ENCODE data around the gene ZBED4. TPM values are rescaled to one million over a fixed set of nuclear protein-coding genes. Genes with fewer than 3 reads are reported as not detected.

The ZBED4 gene
- total RNA-seq, 2 experiments from 2014 or later: 19.7 to 20.1 TPM

DNA sequence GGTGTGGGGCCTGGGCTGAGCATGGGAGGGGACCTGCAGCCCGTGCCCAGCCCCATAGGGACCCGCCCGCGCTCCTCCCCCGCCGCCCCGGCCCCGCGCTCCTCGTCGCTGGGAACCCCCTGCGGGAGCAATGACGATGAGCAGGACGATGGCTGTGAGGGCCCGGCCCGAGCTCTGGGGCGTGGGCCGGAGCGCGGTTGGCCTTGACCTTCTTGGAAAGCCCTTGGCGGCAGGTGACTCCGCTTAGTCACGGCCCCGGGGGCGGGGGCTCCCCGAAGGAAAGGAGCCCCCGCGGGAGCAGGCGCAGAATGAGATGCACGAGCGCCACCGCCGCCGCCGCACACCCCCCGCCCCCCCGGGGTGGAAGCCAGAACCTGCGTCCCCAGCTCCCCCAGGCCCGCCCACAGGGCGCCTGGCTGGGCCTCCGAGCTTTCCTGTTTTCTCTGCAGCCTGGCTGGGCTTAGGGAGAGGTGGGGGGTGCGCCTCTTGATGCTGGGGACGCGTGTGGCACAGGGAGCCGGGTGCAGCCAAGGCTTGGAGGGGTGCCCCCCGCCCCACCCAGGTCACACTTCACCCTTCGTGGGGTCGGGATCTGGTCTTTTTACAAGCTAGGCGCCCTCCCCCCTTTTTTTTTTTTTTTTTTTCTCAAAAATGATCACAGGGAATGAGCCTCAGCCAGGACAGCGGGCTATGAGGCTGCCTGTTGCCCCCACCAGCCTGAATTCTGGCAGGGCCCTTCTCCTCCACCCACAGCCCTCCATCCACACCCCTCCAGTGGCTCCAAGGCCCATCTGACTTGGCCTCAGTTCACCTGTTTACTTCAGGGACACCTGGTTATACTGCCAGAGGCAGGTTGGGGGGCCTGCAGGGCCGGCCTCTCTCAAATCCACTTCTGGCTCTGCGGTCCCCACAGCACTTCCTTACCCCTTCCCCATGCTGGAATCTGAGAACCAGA lies 82.7 kb downstream of the ZBED4 start:
- ChIA-PET CTCF (interaction anchor here (1.0 to 1.6 kb wide), 4 partner anchors 36 to 94 kb away, joined by 3 to 7 read pairs (median 3); no protein-coding TSS in a partner anchor), POLR2A (interaction anchor here (0.9 to 2.6 kb wide), 7 partner anchors 10 to 252 kb away, joined by 3 to 13 read pairs (median 6); partner anchors contain the start of gene PIM3)
- peak; percentile 87 for ATAC-seq
- Mint-ChIP-seq H3K27ac (peak overlapping the region; percentile 90), H3K4me3 (peak overlapping the region; percentile 63), H3K27me3 (no peaks in the 10 kb centered on the region), H3K9me3 (no peaks in the 10 kb centered on the region), H3K4me1 (ENCODE audit: low read depth) (peaks cover 24% of the 10 kb centered on the region), H3K36me3 (ENCODE audit: low read depth) (no peaks in the 10 kb centered on the region)
- peak; percentile 100 for DNase-seq
- intact Hi-C loops (cut with micrococcal nuclease): no loop called here
- TF ChIP-seq, protein P1, sequence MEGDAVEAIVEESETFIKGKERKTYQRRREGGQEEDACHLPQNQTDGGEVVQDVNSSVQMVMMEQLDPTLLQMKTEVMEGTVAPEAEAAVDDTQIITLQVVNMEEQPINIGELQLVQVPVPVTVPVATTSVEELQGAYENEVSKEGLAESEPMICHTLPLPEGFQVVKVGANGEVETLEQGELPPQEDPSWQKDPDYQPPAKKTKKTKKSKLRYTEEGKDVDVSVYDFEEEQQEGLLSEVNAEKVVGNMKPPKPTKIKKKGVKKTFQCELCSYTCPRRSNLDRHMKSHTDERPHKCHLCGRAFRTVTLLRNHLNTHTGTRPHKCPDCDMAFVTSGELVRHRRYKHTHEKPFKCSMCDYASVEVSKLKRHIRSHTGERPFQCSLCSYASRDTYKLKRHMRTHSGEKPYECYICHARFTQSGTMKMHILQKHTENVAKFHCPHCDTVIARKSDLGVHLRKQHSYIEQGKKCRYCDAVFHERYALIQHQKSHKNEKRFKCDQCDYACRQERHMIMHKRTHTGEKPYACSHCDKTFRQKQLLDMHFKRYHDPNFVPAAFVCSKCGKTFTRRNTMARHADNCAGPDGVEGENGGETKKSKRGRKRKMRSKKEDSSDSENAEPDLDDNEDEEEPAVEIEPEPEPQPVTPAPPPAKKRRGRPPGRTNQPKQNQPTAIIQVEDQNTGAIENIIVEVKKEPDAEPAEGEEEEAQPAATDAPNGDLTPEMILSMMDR (IDR thresholded peaks at IDR 0.05): no peak

DNA sequence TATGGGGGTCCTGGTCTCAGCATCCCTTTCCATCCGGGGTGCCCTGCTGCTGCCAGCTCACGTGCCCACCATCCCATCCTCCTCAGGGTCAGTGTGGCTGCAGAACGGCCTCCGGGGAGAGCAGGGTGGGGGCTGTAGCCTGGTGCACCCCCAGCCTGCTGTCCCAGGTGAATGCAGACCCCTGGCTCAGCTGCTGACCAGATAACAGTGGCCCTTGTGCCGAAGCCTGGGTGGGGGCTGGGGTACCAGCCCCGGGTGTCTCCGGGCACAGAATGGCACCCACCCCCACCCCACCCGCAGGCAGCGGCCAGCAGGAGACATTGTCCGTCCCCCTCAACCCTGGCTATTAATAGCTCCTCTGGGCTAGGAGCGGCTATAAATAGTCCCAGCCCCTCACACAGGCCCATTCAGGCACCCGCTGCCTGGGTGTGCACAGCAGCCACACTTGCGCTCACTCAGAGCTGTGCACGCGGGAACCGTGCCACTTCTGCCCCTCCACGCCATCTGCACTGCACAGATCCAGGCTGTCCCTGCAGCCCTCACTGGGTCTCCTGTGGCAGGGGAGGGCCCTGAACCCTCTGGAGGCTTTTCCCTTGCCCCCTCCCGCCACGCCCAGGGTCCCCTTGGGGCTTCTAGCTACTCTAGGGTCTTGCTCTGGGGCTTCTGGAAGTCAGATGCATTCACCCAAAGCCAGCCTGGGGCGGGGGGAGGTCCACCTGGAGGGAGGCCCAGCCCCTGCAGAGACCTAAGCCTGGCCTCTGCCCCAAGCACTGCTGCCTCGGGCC lies 83.5 kb downstream of the ZBED4 start:
- peaks cover 19% of the 10 kb centered on the region for H3K4me1 Mint-ChIP-seq (ENCODE audit: low read depth)
- POLR2A ChIA-PET: interaction anchor here (1.1 to 2.6 kb wide), 8 partner anchors 9 to 56 kb away, joined by 3 to 13 read pairs (median 7); partner anchors contain the start of gene PIM3
- H3K27me3 Mint-ChIP-seq: no peaks in the 10 kb centered on the region
- intact Hi-C loops (cut with micrococcal nuclease): no loop called here
- TF ChIP-seq, protein P1 (IDR thresholded peaks at IDR 0.05): no peak
- DNase-seq: no peak
- no peaks in the 10 kb centered on the region for H3K36me3 Mint-ChIP-seq (ENCODE audit: low read depth)
- CTCF ChIA-PET: interaction anchor here (1.2 to 1.6 kb wide), 3 partner anchors 35 to 93 kb away, joined by 3 to 7 read pairs (median 5); no protein-coding TSS in a partner anchor
- ATAC-seq: no peak
- H3K27ac Mint-ChIP-seq: peak overlapping the region; percentile 90
- peak overlapping the region; percentile 63 for H3K4me3 Mint-ChIP-seq
- H3K9me3 Mint-ChIP-seq: no peaks in the 10 kb centered on the region

DNA sequence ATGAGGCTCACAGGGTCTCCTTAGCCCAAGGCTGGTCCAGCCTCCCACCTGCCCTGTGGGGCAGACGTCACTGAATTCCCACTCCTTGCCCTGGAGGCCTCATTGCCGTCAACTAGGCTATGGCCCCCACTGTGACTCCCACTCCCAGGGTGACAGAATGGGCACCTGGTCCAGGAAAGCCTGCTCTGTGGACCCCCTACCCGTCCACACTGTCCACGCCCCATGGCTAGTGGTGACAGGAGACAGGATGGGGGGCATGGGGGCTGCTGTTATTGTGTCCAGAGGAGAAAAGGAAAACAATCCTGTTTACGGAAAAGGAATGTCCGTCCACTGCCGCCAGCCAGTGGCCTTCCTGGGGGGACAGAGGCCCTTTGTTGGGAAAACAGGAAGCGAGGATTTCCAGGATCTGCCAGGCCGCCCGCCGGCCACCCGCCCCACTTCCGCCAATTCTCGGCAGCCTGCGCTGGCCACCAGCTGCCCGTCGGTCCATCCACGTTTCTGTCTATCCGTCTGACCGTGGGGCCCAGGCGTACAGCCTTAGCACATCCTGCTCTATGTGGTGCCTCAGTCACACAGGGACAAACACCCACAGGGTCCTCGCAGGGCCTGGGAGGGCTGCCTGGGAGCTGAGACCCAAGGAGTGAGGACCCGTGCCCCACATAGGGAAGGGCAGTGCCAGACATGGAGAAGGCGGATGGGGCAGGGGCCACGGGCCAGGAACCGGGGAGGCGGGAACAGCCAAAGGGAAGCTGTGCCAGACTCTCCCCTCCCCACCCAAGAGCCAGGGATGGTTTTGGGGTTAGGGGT lies 84.3 kb downstream of the ZBED4 start:
- intact Hi-C loops (cut with micrococcal nuclease): no loop called here
- Mint-ChIP-seq H3K36me3 (ENCODE audit: low read depth) (no peaks in the 10 kb centered on the region), H3K4me3 (no peak overlapping the region), H3K27ac (no peak overlapping the region), H3K9me3 (no peaks in the 10 kb centered on the region), H3K27me3 (no peaks in the 10 kb centered on the region), H3K4me1 (ENCODE audit: low read depth) (peaks cover 16% of the 10 kb centered on the region)
- ATAC-seq (no peak), DNase-seq (no peak)
- POLR2A ChIA-PET: interaction anchor here (1.0 to 2.6 kb wide), 6 partner anchors 9 to 74 kb away, joined by 3 to 13 read pairs (median 6); partner anchors contain the start of gene IL17REL
- CTCF ChIA-PET: interaction anchor here (1.0 to 1.2 kb wide), 2 partner anchors 7 to 92 kb away, joined by 4 to 5 read pairs; no protein-coding TSS in a partner anchor
- TF ChIP-seq, protein P1 (IDR thresholded peaks at IDR 0.05): no peak

DNA sequence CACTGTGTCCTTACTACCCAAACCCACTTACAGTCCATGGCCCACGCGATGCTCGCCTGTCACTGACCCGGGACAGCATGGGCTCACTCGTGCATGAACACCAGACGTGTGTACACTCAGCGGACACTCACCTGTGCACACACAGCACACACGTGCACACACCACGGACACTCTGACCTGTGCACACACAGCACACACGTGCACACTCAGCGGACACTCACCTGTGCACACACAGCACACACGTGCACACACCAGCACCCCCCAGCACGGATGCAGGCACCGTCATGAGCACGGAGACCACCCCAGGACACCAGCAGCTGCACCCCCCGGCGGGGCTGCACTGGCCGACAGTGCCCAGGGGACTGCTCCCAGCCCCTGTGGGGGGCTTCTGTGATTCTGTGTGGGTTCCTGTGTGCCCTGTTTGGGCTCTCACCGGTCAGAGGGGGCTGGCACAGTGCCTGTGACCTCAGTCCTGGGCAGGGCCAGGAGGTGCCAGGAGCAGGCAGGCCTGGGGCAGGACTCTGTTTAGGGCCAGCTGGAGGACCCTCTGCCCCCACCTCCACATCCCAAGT lies 85.0 kb downstream of the ZBED4 start:
- no peaks in the 10 kb centered on the region for H3K27me3 Mint-ChIP-seq
- POLR2A ChIA-PET: interaction anchor here (1.0 to 1.5 kb wide), 4 partner anchors 8 to 73 kb away, joined by 3 to 8 read pairs (median 3); partner anchors contain the start of gene IL17REL
- H3K27ac Mint-ChIP-seq: no peak overlapping the region
- ATAC-seq (no peak), DNase-seq (no peak)
- TF ChIP-seq, protein P1 (IDR thresholded peaks at IDR 0.05): no peak
- H3K9me3 Mint-ChIP-seq: no peaks in the 10 kb centered on the region
- CTCF ChIA-PET: interaction anchor here (1.0 to 1.2 kb wide), 2 partner anchors 8 to 92 kb away, joined by 4 to 5 read pairs; no protein-coding TSS in a partner anchor
- no peak overlapping the region for H3K4me3 Mint-ChIP-seq
- no peaks in the 10 kb centered on the region for H3K36me3 Mint-ChIP-seq (ENCODE audit: low read depth)
- intact Hi-C loops (cut with micrococcal nuclease): no loop called here
- H3K4me1 Mint-ChIP-seq (ENCODE audit: low read depth): peaks cover 11% of the 10 kb centered on the region

Measured in activated CD8-positive, alpha-beta T cell treated with anti-CD3 and anti-CD28 coated beads for 36 hours (primary cell).